BE2C (cell line): Measurements from ENCODE around the gene STK32C.

Source experiments
- DNase-seq: peaks from one replicate; pipeline ENCODE4 v3.0.0-alpha.2; 2020
- H3K27me3 ChIP-seq: fragments of 250-450 bp; sonication (Bioruptor Pico); 2 replicates; pipeline ENCODE4 v1.5.1; 2020; ENCODE audit warnings: mild to moderate bottlenecking
- H3K36me3 ChIP-seq: fragments of 250-450 bp; sonication (Bioruptor Pico); 2 replicates; pipeline ENCODE4 v1.5.1; 2020; ENCODE audit warnings: mild to moderate bottlenecking
- H3K4me1 ChIP-seq: fragments of 250-450 bp; sonication (Bioruptor Pico); 2 replicates; pipeline ENCODE4 v1.5.1; 2020
- H3K4me3 ChIP-seq: 2 replicates; pipeline ENCODE4 v1.5.1; 2011; ENCODE audit warnings: low read depth, low read length
- H3K9me3 ChIP-seq: fragments of 250-450 bp; sonication (Bioruptor Pico); 2 replicates; pipeline ENCODE4 v1.5.1; 2020
- TF ChIP-seq, protein P1 (sequence below): IDR thresholded peaks from 2 replicates; pipeline ENCODE4 v1.5.1; 2012; ENCODE audit warnings: mild to moderate bottlenecking, low read depth, low read length

STK32C gene

GRCh38 chr10:132255489-132256344 is 52.0 kb downstream of the STK32C start:
- TF ChIP-seq, protein P1, sequence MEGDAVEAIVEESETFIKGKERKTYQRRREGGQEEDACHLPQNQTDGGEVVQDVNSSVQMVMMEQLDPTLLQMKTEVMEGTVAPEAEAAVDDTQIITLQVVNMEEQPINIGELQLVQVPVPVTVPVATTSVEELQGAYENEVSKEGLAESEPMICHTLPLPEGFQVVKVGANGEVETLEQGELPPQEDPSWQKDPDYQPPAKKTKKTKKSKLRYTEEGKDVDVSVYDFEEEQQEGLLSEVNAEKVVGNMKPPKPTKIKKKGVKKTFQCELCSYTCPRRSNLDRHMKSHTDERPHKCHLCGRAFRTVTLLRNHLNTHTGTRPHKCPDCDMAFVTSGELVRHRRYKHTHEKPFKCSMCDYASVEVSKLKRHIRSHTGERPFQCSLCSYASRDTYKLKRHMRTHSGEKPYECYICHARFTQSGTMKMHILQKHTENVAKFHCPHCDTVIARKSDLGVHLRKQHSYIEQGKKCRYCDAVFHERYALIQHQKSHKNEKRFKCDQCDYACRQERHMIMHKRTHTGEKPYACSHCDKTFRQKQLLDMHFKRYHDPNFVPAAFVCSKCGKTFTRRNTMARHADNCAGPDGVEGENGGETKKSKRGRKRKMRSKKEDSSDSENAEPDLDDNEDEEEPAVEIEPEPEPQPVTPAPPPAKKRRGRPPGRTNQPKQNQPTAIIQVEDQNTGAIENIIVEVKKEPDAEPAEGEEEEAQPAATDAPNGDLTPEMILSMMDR = no peak
- H3K4me1 ChIP-seq = no peaks in the 10 kb centered on the region
- DNase-seq = no peak

DNA sequence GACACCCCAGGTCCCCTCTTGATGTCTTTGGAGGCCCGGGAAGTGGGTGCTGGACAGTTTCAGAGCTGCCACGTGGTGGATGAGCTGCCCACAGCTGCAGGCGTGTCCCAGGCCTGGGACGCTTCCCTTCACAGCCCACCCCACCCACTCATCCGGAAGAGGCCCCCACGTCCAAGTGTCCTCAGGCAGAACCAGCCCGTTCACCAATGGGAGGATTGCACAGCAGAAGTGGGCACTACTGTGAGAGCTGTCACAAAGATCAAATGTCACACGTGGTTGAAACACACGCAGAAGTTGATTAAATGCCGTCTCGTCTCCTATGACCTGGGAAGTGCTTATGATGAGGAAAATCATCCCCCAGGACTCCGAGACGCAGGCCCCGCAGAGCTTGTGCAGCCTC is 52.9 kb downstream of the STK32C start:
- H3K27me3 ChIP-seq = no peaks in the 10 kb centered on the region
- TF ChIP-seq, protein P1 = no peak
- no peak for DNase-seq
- no peak overlapping the region for H3K4me3 ChIP-seq
- no peaks in the 10 kb centered on the region for H3K9me3 ChIP-seq
- no peaks in the 10 kb centered on the region for H3K36me3 ChIP-seq
- no peaks in the 10 kb centered on the region for H3K4me1 ChIP-seq

More at GRCh38 chr10:132255489-132256344, 52.0 kb downstream of the STK32C start:
- no peaks in the 10 kb centered on the region for H3K9me3 ChIP-seq
- H3K4me3 ChIP-seq = no peak overlapping the region
- no peaks in the 10 kb centered on the region for H3K27me3 ChIP-seq
- H3K36me3 ChIP-seq = no peaks in the 10 kb centered on the region

- no peak for DNase-seq
- H3K4me1 ChIP-seq = no peaks in the 10 kb centered on the region
- TF ChIP-seq, protein P1 = no peak
Measured at GRCh38 chr10:132253092-132253687, 54.6 kb downstream of the STK32C start.

GRCh38 chr10:132252412-132252811 is 55.3 kb downstream of the STK32C start:
- DNase-seq = no peak
- Histone ChIP-seq H3K9me3 (no peaks in the 10 kb centered on the region), H3K36me3 (no peaks in the 10 kb centered on the region), H3K4me3 (no peak overlapping the region), H3K4me1 (no peaks in the 10 kb centered on the region), H3K27me3 (no peaks in the 10 kb centered on the region)
- TF ChIP-seq, protein P1 = no peak

More at GRCh38 chr10:132253092-132253687, 54.6 kb downstream of the STK32C start:
- no peak overlapping the region for H3K4me3 ChIP-seq
- H3K27me3 ChIP-seq = no peaks in the 10 kb centered on the region
- H3K36me3 ChIP-seq = no peaks in the 10 kb centered on the region
- no peaks in the 10 kb centered on the region for H3K9me3 ChIP-seq

DNA sequence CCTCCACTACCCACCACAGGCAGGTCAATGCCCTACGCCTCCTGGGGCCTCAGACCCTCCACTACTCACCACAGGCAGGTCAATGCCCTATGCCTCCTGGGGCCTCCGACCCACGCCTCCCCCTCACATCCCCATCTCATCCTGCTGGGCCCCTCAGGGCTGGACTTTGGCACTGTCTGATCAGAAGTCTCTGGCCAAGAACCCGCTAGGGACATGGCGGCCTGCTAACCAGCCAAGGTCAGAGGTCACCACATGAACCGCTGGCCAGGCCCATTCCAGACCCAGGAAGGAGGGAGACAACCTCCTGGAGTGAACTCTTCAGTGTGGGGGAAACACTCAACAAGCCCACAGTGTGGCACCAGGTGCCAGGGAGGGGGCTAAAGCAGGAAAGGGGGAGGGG is 55.8 kb downstream of the STK32C start:
- Histone ChIP-seq H3K4me1 (no peaks in the 10 kb centered on the region), H3K36me3 (no peaks in the 10 kb centered on the region), H3K4me3 (no peak overlapping the region), H3K9me3 (no peaks in the 10 kb centered on the region), H3K27me3 (no peaks in the 10 kb centered on the region)
- DNase-seq = no peak
- TF ChIP-seq, protein P1 = no peak
